ENCODE data around the gene ARHGAP6. TPM values are rescaled to one million over a fixed set of nuclear protein-coding genes. Genes with fewer than 3 reads are reported as not detected.

The ARHGAP6 gene
- total RNA-seq, 1 experiment from 2014 or later = 0.10 TPM

DNA sequence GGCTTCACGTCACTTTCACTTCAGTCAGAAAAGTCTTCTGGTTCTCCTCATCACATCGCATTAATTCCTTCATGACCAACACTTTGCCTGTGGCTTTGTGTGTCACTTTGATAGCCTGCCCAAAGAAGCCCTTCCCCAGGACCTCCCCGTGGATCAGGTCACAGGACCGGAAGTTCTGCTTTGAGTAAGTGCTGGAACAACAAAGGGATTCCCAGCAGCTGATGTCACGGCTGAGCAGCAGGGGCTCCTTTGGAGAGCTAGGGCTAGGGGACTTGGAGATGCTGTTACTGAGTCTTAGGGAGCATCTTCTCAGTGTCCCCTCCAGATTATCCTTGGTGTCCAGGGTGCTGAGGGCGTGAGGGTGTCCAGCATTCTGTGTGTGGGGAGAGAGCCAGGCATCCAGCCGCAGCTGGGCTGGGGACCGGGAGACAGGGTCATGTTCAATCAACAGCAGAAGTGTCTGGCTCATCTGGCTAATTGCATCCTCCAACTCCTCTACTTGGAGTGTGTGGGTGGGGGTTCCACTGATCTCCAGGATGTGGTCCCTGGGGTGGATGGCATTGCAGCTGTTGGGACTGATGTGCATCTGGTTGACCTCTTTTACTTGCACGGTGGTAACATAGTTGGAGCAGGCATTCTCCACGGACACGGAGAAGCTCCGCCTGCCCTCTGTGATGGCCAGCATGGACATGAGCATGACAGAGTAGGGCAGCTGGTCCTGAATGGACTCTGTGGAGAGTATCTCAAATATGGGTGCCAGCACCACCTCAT, 39.2 kb upstream of the ARHGAP6 start:
- Histone ChIP-seq H3K27ac (ENCODE audit: low read depth, low read length) (no peak overlapping the region), H2AFZ (ENCODE audit: low read depth, low read length, poor library complexity, severe bottlenecking) (no peak overlapping the region), H3K9ac (ENCODE audit: low read length) (no peak overlapping the region), H4K20me1 (ENCODE audit: insufficient read depth) (no peaks in the 10 kb centered on the region), H3K79me2 (ENCODE audit: insufficient read depth, low read length) (no peaks in the 10 kb centered on the region), H3K4me2 (ENCODE audit: low read length) (no peak overlapping the region), H3K36me3 (ENCODE audit: control insufficient read depth in 1 of 2, insufficient read depth in 2 of 2, low read length in 2 of 2) (no peaks in the 10 kb centered on the region), H3K4me3 (replicated peaks in 1 of 2; ENCODE audit: low read depth in 1 of 2, low read length in 2 of 2) (no peak overlapping the region), H3K9me3 (ENCODE audit: control insufficient read depth in 1 of 2, insufficient read depth in 1 of 2, low read depth in 1 of 2, low read length in 2 of 2) (no peaks in the 10 kb centered on the region), H3K9me2 (ENCODE audit: insufficient read depth) (no peaks in the 10 kb centered on the region), H3K27me3 (ENCODE audit: insufficient read depth, low read length) (no peaks in the 10 kb centered on the region), H3K4me1 (ENCODE audit: control insufficient read depth in 1 of 2, insufficient read depth in 2 of 2, low read length in 2 of 2) (no peaks in the 10 kb centered on the region)
- ChIA-PET RAD21 (ENCODE audit: low non-redundant PET in 1 of 2, low total read pairs in 2 of 2, uncharacterized antibody in 2 of 2, unreplicated experiment in 2 of 2) (no interaction called here), CTCF (no interaction called here), POLR2A (no interaction called here)
- no peak for TF ChIP-seq SRF (IDR thresholded peaks at IDR 0.05; ENCODE audit: low read depth)
- no peak for TF ChIP-seq JUND (IDR thresholded peaks at IDR 0.05)
- TF ChIP-seq, protein P1, sequence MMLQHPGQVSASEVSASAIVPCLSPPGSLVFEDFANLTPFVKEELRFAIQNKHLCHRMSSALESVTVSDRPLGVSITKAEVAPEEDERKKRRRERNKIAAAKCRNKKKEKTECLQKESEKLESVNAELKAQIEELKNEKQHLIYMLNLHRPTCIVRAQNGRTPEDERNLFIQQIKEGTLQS (IDR thresholded peaks at IDR 0.05) = no peak
- TF ChIP-seq EZH2phosphoT487 (IDR thresholded peaks at IDR 0.05; ENCODE audit: borderline replicate concordance) = no peak
- no TSS peak for BruUV-seq (replicated peaks)
- DNase-seq (ENCODE audit: low read depth, low spot score) = no peak
- intact Hi-C loops (cut with micrococcal nuclease) = no loop called here
- ATAC-seq = no peak

DNA sequence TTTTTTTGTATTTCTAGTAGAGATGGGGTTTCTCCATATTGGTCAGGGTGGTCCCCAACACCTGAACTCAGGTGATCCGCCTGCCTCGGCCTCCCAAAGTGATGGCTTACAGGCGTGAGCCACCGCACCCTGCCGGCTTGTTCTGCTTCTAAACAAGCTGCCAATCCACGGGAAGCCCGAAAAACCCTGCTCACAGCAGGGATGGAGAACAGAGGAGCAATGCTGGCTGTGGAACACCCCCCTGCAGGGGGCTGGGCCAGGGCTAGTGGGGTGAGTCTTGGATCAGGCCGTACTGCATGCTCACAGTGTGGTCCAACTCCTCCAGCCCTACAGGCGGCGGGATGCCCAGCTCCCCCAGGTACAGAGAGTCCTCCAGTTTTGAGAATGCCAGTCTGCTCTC, 38.1 kb upstream of the ARHGAP6 start:
- Histone ChIP-seq H3K79me2 (ENCODE audit: insufficient read depth, low read length) (no peaks in the 10 kb centered on the region), H3K9me3 (ENCODE audit: control insufficient read depth in 1 of 2, insufficient read depth in 1 of 2, low read depth in 1 of 2, low read length in 2 of 2) (no peaks in the 10 kb centered on the region), H4K20me1 (ENCODE audit: insufficient read depth) (no peaks in the 10 kb centered on the region), H3K27me3 (ENCODE audit: insufficient read depth, low read length) (no peaks in the 10 kb centered on the region), H3K9me2 (ENCODE audit: insufficient read depth) (no peaks in the 10 kb centered on the region), H2AFZ (ENCODE audit: low read depth, low read length, poor library complexity, severe bottlenecking) (no peak overlapping the region), H3K4me2 (ENCODE audit: low read length) (no peak overlapping the region), H3K36me3 (ENCODE audit: control insufficient read depth in 1 of 2, insufficient read depth in 2 of 2, low read length in 2 of 2) (no peaks in the 10 kb centered on the region), H3K9ac (ENCODE audit: low read length) (no peak overlapping the region), H3K4me3 (replicated peaks in 1 of 2; ENCODE audit: low read depth in 1 of 2, low read length in 2 of 2) (no peak overlapping the region), H3K27ac (ENCODE audit: low read depth, low read length) (no peak overlapping the region), H3K4me1 (ENCODE audit: control insufficient read depth in 1 of 2, insufficient read depth in 2 of 2, low read length in 2 of 2) (no peaks in the 10 kb centered on the region)
- RAD21 ChIA-PET (ENCODE audit: low non-redundant PET in 1 of 2, low total read pairs in 2 of 2, uncharacterized antibody in 2 of 2, unreplicated experiment in 2 of 2) = no interaction called here
- CTCF ChIA-PET = no interaction called here
- no peak for ATAC-seq
- intact Hi-C loops (cut with micrococcal nuclease) = no loop called here
- POLR2A ChIA-PET = no interaction called here
- DNase-seq (ENCODE audit: low read depth, low spot score) = no peak
- no TSS peak for BruUV-seq (replicated peaks)
- TF ChIP-seq, protein P2, sequence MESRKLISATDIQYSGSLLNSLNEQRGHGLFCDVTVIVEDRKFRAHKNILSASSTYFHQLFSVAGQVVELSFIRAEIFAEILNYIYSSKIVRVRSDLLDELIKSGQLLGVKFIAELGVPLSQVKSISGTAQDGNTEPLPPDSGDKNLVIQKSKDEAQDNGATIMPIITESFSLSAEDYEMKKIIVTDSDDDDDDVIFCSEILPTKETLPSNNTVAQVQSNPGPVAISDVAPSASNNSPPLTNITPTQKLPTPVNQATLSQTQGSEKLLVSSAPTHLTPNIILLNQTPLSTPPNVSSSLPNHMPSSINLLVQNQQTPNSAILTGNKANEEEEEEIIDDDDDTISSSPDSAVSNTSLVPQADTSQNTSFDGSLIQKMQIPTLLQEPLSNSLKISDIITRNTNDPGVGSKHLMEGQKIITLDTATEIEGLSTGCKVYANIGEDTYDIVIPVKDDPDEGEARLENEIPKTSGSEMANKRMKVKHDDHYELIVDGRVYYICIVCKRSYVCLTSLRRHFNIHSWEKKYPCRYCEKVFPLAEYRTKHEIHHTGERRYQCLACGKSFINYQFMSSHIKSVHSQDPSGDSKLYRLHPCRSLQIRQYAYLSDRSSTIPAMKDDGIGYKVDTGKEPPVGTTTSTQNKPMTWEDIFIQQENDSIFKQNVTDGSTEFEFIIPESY (IDR thresholded peaks at IDR 0.05; ENCODE audit: extremely low read depth, insufficient replicate concordance, low read length) = no peak
- TF ChIP-seq TCF7L2 (IDR thresholded peaks at IDR 0.05; ENCODE audit: borderline replicate concordance, extremely low read depth, insufficient read depth, insufficient read length) (no peak), ZNF274 (IDR thresholded peaks at IDR 0.05; ENCODE audit: low read depth, low read length) (no peak), CBX3 (IDR thresholded peaks at IDR 0.05; ENCODE audit: low read depth) (no peak), YY1 (IDR thresholded peaks at IDR 0.05; ENCODE audit: extremely low read depth, insufficient replicate concordance, low read depth, low read length) (no peak), SP1 (IDR thresholded peaks at IDR 0.05; ENCODE audit: low read depth) (no peak), POLR2AphosphoS5 (IDR thresholded peaks at IDR 0.05; ENCODE audit: low read depth, low read length) (no peak), FOSL1 (IDR thresholded peaks at IDR 0.05; ENCODE audit: low read depth) (no peak), SIN3A (IDR thresholded peaks at IDR 0.05; ENCODE audit: low read depth) (no peak), ELF1 (IDR thresholded peaks at IDR 0.05; ENCODE audit: borderline replicate concordance, low read depth) (no peak), SRF (IDR thresholded peaks at IDR 0.05; ENCODE audit: low read depth) (no peak), EGR1 (IDR thresholded peaks at IDR 0.05; ENCODE audit: low read depth) (no peak), EZH2phosphoT487 (IDR thresholded peaks at IDR 0.05; ENCODE audit: borderline replicate concordance) (no peak)
- TF ChIP-seq, protein P1 (IDR thresholded peaks at IDR 0.05) = no peak

Data from HCT116 (cell line).